Endothelial cell (in vitro differentiated cells): ENCODE data around the gene CRTC1. TPM values are rescaled to one million over a fixed set of nuclear protein-coding genes. Genes with fewer than 3 reads are reported as not detected.

Experiments used
- DNase-seq: peaks from one replicate; pipeline ENCODE4 v3.0.0; 2021; ENCODE audit warnings: low spot score
- H3K27ac Mint-ChIP-seq: one replicate; pipeline ENCODE4 v1.8.0; 2021; ENCODE audit warnings: mixed read lengths, inconsistent platforms; ENCODE audit not compliant: unreplicated experiment
- H3K27me3 Mint-ChIP-seq: one replicate; pipeline ENCODE4 v1.8.0; 2021; ENCODE audit warnings: mild to moderate bottlenecking, moderate library complexity, mixed read lengths, inconsistent platforms; ENCODE audit not compliant: unreplicated experiment
- H3K36me3 Mint-ChIP-seq: one replicate; pipeline ENCODE4 v1.8.0; 2021; ENCODE audit warnings: mild to moderate bottlenecking, low read depth, mixed read lengths, inconsistent platforms; ENCODE audit not compliant: unreplicated experiment
- H3K4me1 Mint-ChIP-seq: one replicate; pipeline ENCODE4 v1.8.0; 2021; ENCODE audit warnings: mild to moderate bottlenecking, mixed read lengths, inconsistent platforms; ENCODE audit not compliant: unreplicated experiment
- H3K4me3 Mint-ChIP-seq: one replicate; pipeline ENCODE4 v1.8.0; 2021; ENCODE audit warnings: mild to moderate bottlenecking, mixed read lengths, inconsistent platforms; ENCODE audit not compliant: unreplicated experiment
- H3K9me3 Mint-ChIP-seq: one replicate; pipeline ENCODE4 v1.8.0; 2021; ENCODE audit warnings: mixed read lengths, inconsistent platforms; ENCODE audit not compliant: unreplicated experiment
- CTCF ChIP-seq: fragments of 200-600 bp; sonication (generic); IDR thresholded peaks from one replicate; pipeline ENCODE4 v1.5.0; 2021; ENCODE audit warnings: antibody characterized with exemption; ENCODE audit not compliant: unreplicated experiment
- total RNA-seq: library from RNA; stranded (reverse); fragmentation: NEBNext Ultra II Directional; extraction: Animal tissue kit (Norgen Biotek cat#: 25700); gene quantifications from one replicate; pipeline ENCODE4 v1.2.1, GENCODE V29; 2021; ENCODE audit not compliant: unreplicated experiment

The CRTC1 gene
- total RNA-seq, 1 donor from 2014 or later, result 17.5 TPM

- DNase-seq, result no peak
- no peaks in the 10 kb centered on the region for H3K9me3 Mint-ChIP-seq
- H3K27me3 Mint-ChIP-seq, result peaks cover 12% of the 10 kb centered on the region
- no peak overlapping the region for H3K4me3 Mint-ChIP-seq
- no peak for TF ChIP-seq CTCF
- H3K36me3 Mint-ChIP-seq, result no peaks in the 10 kb centered on the region
- no peaks in the 10 kb centered on the region for H3K4me1 Mint-ChIP-seq
- no peak overlapping the region for H3K27ac Mint-ChIP-seq
These were observed 80.5 kb downstream of the CRTC1 start for GRCh38 chr19:18763674-18764590.

DNA sequence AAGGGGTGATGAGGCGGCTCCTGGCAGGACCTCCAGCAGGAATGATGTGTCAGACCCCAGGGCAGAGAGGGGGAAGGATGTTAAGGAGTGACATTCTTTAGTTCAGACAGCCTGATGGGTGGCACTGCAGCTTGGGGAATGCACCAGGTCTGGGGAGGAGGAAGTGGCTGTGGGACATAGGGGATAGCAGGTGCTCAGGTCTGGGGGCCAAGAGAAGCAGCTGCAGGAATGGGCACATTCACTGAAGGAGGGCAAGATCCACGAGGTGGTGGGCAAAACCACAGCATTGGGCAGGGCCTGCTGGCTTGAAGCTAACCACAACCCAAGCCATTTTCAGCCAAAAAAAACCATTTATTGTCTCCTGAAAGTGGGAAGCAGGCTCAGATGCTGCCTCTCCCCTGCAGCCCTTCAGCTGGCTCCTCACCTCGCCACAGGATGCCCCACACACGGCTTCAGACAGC lies 81.1 kb downstream of the CRTC1 start:
- H3K36me3 Mint-ChIP-seq, result no peaks in the 10 kb centered on the region
- no peak overlapping the region for H3K4me3 Mint-ChIP-seq

DNA sequence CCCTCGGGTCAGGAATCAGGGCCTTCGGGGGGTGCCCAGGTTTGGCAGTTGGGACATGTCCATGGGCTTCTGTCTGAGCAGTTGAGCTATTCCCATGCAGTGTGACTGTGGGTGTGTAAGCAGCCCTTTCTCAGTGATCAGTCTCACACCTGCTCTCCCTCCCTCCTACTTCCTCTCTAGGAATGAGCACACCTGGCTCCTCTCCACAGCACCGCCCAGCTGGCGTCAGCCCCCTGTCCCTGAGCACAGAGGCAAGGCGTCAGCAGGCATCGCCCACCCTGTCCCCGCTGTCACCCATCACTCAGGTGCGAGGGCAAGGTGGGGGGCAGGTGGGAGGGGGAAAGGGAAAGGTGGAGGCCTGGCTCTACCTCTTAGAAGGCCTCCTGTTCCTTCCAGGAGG lies 81.7 kb downstream of the CRTC1 start:
- Mint-ChIP-seq H3K27ac (no peak overlapping the region), H3K4me1 (no peaks in the 10 kb centered on the region), H3K36me3 (no peaks in the 10 kb centered on the region), H3K4me3 (no peak overlapping the region), H3K27me3 (peaks cover 6% of the 10 kb centered on the region), H3K9me3 (no peaks in the 10 kb centered on the region)
- TF ChIP-seq CTCF, result no peak
- DNase-seq, result no peak

More for the DNA sequence above, 81.1 kb downstream of the CRTC1 start:
- no peak for DNase-seq
- Mint-ChIP-seq H3K9me3 (no peaks in the 10 kb centered on the region), H3K27me3 (peaks cover 9% of the 10 kb centered on the region), H3K4me1 (no peaks in the 10 kb centered on the region), H3K27ac (no peak overlapping the region)
- no peak for TF ChIP-seq CTCF

DNA sequence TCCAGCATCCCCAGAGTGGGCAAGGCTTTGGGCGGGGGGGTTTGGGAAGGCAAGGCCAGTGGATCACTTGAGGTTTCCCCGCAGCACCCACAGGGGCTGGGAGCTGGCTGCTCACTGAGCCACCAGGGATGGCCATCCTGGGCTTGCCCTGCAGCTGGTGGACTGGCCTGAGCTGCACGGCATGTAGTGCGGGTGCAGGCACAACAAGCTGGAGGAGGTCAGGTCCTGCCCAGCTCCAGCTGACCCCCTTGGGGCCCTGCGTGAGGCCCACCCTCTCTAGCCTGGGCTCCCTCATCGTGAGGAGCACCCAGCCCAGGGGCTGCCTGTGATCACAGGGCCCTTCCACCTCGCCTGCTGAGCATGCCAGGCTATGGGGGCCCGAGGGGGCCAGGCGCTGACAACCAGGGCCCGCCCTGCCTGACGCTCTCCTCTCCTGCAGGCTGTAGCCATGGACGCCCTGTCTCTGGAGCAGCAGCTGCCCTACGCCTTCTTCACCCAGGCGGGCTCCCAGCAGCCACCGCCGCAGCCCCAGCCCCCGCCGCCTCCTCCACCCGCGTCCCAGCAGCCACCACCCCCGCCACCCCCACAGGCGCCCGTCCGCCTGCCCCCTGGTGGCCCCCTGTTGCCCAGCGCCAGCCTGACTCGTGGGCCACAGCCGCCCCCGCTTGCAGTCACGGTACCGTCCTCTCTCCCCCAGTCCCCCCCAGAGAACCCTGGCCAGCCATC lies 84.7 kb downstream of the CRTC1 start:
- TF ChIP-seq CTCF, result peak; percentile 23
- no peak for DNase-seq
- Mint-ChIP-seq H3K4me3 (no peak overlapping the region), H3K36me3 (peaks cover 5% of the 10 kb centered on the region), H3K9me3 (no peaks in the 10 kb centered on the region), H3K4me1 (no peaks in the 10 kb centered on the region), H3K27ac (no peak overlapping the region), H3K27me3 (peaks cover 16% of the 10 kb centered on the region)
